RWPE2 (cell line): ENCODE data around the gene TECPR1.

ENCODE experiments used
- ATAC-seq: fragments of 200-7000 bp; cut with Tn5 transposase; 3 replicates; pipeline ENCODE4 v1.9.1; 2021; ENCODE audit warnings: low read depth
- DNase-seq: peaks from one replicate; pipeline ENCODE4 v3.0.0-alpha.2; 2020; ENCODE audit warnings: low spot score
- H3K27ac ChIP-seq: fragments of 450-650 bp; 2 replicates; pipeline ENCODE4 v1.5.1; 2017; ENCODE audit warnings: mild to moderate bottlenecking; ENCODE audit not compliant: poor library complexity, severe bottlenecking
- H3K27me3 ChIP-seq: fragments of 250-450 bp; sonication (Bioruptor Pico); 2 replicates; pipeline ENCODE4 v1.5.1; 2021; ENCODE audit warnings: mild to moderate bottlenecking, moderate library complexity; ENCODE audit not compliant: insufficient read depth, poor library complexity, severe bottlenecking
- H3K36me3 ChIP-seq: fragments of 250-450 bp; sonication (Bioruptor Pico); 2 replicates; pipeline ENCODE4 v1.5.1; 2020; ENCODE audit warnings: low read depth, mild to moderate bottlenecking, moderate library complexity
- H3K4me1 ChIP-seq: fragments of 250-450 bp; sonication (Bioruptor Pico); 2 replicates; pipeline ENCODE4 v1.5.1; 2021; ENCODE audit warnings: mild to moderate bottlenecking, moderate library complexity; ENCODE audit not compliant: insufficient read depth, poor library complexity, severe bottlenecking
- H3K4me3 ChIP-seq: fragments of 250-450 bp; sonication (Bioruptor Pico); 2 replicates; pipeline ENCODE4 v1.5.1; 2021; ENCODE audit warnings: mild to moderate bottlenecking, moderate library complexity; ENCODE audit not compliant: severe bottlenecking
- H3K9me3 ChIP-seq: fragments of 250-450 bp; sonication (Bioruptor Pico); 2 replicates; pipeline ENCODE4 v1.5.1; 2021; ENCODE audit warnings: mild to moderate bottlenecking, moderate library complexity; ENCODE audit not compliant: severe bottlenecking
- CTCF ChIP-seq: fragments of 450-650 bp; IDR thresholded peaks from one replicate; pipeline ENCODE4 v1.5.1; 2017; ENCODE audit warnings: mild to moderate bottlenecking, moderate library complexity; ENCODE audit not compliant: poor library complexity, severe bottlenecking

Gene TECPR1

GRCh38 chr7:98166668-98166970 lies 85.4 kb downstream of the TECPR1 start:
- Histone ChIP-seq H3K4me1 (peaks cover 24% of the 10 kb centered on the region), H3K9me3 (no peaks in the 10 kb centered on the region), H3K27ac (no peak overlapping the region), H3K4me3 (no peak overlapping the region), H3K27me3 (no peaks in the 10 kb centered on the region), H3K36me3 (no peaks in the 10 kb centered on the region; the same call in 1 of the 2 replicates)
- ATAC-seq (no peak), DNase-seq (no peak)
- TF ChIP-seq CTCF = no peak

GRCh38 chr7:98165827-98166667 lies 86.0 kb downstream of the TECPR1 start:
- Histone ChIP-seq H3K27me3 (no peaks in the 10 kb centered on the region), H3K4me1 (peaks cover 24% of the 10 kb centered on the region), H3K9me3 (no peaks in the 10 kb centered on the region), H3K36me3 (no peaks in the 10 kb centered on the region; the same call in 1 of the 2 replicates), H3K4me3 (no peak overlapping the region), H3K27ac (no peak overlapping the region)
- DNase-seq (no peak), ATAC-seq (peak; percentile 29; the same call in 1 of the 3 replicates)
- TF ChIP-seq CTCF = peak; percentile 64
